IPS-20b (cell line): ENCODE data around the gene FHIT.
A peak's percentile ranks its signal among the peaks of the same experiment; 100 is the strongest.

Source experiments
- H3K27ac ChIP-seq: one replicate; pipeline ENCODE4 v1.5.1; 2013; ENCODE audit warnings: low read length
- H3K27me3 ChIP-seq: 2 replicates; pipeline ENCODE4 v1.6.1; 2013; ENCODE audit warnings: mild to moderate bottlenecking, low read length, inconsistent platforms; ENCODE audit not compliant: insufficient read depth
- H3K36me3 ChIP-seq: 2 replicates; pipeline ENCODE4 v1.6.1; 2013; ENCODE audit warnings: low read depth, mild to moderate bottlenecking, inconsistent platforms, low read length, moderate library complexity; ENCODE audit not compliant: insufficient read depth
- H3K4me1 ChIP-seq: 2 replicates; pipeline ENCODE4 v1.6.1; 2013; ENCODE audit warnings: mild to moderate bottlenecking, control low read depth, inconsistent platforms, low read length, moderate library complexity; ENCODE audit not compliant: insufficient read depth
- H3K4me3 ChIP-seq: 2 replicates; pipeline ENCODE4 v1.5.1; 2013; ENCODE audit warnings: mild to moderate bottlenecking, low read length, inconsistent platforms
- H3K9ac ChIP-seq: 2 replicates; pipeline ENCODE4 v1.6.1; 2013; ENCODE audit warnings: low read depth, mild to moderate bottlenecking, inconsistent platforms, low read length, moderate library complexity
- H3K9me3 ChIP-seq: 2 replicates; pipeline ENCODE4 v1.6.1; 2013; ENCODE audit warnings: mild to moderate bottlenecking, low read depth, low read length, inconsistent platforms; ENCODE audit not compliant: insufficient read depth

Gene FHIT

DNA sequence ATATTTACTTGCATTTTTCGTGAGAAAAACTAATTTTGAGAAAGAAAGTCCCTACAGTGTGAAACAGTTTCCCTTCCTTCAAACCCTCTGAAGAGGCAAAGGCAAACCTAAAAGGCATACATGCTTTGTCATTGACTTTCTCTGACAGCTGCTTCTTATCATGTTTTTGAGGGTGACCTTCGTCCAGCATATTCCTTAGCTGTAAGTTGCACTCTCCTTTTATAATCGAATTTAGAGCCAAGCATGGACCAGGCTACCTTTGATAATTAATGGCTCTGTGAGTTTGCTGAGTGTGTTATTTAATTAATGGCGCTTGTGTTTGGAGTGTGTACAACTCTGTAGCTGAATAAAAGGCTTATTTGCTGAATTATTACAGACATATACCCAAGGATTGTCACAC is 1517.2 kb downstream of the FHIT start:
- Histone ChIP-seq H3K27me3 (no peaks in the 10 kb centered on the region; the same call in 1 of the 2 replicates), H3K36me3 (no peaks in the 10 kb centered on the region), H3K9ac (no peak overlapping the region), H3K9me3 (no peaks in the 10 kb centered on the region), H3K4me3 (no peak overlapping the region), H3K4me1 (no peaks in the 10 kb centered on the region), H3K27ac (no peak overlapping the region)

DNA sequence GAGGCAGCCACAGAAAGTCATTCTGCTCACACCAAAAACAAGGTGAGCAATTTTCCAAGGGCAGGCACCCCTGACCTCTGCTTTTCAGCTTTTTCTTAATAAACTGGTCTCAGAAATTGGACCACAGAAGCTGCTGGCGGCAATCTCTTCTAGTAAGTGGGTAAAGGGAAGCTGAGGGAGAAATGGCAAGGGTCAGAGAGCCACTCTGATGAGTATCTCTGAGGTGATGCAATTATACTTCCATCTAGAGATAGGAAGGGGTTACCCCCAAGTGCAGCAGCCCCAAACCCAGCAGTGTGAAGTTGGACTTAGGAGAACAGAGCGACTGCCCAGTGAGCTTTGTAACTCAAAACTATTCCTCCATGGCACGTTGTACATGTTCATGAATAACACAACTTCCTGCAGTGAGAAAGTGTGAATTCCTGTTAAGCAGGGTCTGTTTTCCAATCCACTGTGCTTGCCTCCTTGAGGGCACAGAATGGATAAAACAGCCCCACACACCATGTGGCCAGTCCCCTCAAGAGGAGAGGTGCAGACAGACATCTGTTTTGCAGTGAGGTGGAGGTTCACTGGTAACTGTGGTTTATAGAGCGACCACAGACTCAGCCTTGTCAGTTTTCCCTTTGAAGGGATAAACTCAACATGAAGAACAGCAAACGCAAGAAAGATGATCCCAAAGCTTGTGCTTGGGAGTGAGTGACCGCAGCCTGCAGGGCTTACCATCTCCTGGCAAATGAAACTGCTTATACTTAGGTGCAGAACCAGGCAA is 1518.0 kb downstream of the FHIT start:
- H3K9ac ChIP-seq: no peak overlapping the region
- no peaks in the 10 kb centered on the region for H3K4me1 ChIP-seq
- no peaks in the 10 kb centered on the region for H3K9me3 ChIP-seq
- no peak overlapping the region for H3K4me3 ChIP-seq
- no peaks in the 10 kb centered on the region; the same call in 1 of the 2 replicates for H3K27me3 ChIP-seq
- no peaks in the 10 kb centered on the region for H3K36me3 ChIP-seq
- no peak overlapping the region for H3K27ac ChIP-seq

DNA sequence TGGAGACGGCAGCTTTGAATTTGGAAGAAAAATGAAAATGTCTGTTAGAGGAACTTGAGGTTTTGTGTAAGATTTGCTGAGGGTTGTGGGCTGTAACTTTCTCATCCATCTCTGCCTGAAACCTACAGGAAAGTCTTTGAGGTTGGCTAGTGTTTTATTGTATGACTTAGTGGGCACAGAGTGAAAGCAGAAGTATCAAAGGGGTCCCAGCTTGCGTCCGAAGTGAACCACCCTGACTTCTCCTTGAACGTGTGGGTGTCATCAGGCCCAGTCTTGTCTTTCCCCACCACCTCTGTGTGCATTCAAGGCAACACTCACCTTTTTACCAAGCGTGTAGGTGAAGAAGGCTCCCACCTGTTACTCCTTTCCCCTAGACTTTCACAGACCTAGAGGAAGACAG is 1519.3 kb downstream of the FHIT start:
- Histone ChIP-seq H3K27ac (no peak overlapping the region), H3K4me3 (no peak overlapping the region), H3K4me1 (no peaks in the 10 kb centered on the region), H3K9ac (no peak overlapping the region), H3K9me3 (no peaks in the 10 kb centered on the region), H3K36me3 (no peaks in the 10 kb centered on the region), H3K27me3 (no peaks in the 10 kb centered on the region; the same call in 1 of the 2 replicates)

DNA sequence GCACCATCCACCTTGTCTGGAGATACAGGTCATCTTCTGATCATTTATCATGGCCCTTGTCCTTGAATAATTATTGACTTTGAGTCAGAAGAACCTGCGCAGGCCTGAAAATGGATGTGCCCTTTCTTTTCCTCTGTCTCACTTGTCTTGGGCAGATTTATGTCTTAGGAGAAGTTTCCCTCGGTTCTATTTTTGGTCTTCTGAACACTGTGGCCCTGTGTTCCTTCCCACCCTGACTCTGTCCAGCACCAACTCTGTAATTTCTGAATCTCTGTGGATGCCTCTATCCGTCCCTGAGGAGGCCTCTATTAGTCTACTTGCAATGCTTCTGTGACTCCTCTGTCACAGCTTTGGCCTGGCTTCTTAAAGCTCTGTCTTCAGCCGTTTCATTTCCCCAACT is 1520.7 kb downstream of the FHIT start:
- no peaks in the 10 kb centered on the region for H3K4me1 ChIP-seq
- no peak overlapping the region for H3K4me3 ChIP-seq
- H3K27me3 ChIP-seq: no peaks in the 10 kb centered on the region; the same call in 1 of the 2 replicates
- H3K27ac ChIP-seq: no peak overlapping the region
- H3K36me3 ChIP-seq: no peaks in the 10 kb centered on the region
- no peak overlapping the region for H3K9ac ChIP-seq
- H3K9me3 ChIP-seq: no peaks in the 10 kb centered on the region

DNA sequence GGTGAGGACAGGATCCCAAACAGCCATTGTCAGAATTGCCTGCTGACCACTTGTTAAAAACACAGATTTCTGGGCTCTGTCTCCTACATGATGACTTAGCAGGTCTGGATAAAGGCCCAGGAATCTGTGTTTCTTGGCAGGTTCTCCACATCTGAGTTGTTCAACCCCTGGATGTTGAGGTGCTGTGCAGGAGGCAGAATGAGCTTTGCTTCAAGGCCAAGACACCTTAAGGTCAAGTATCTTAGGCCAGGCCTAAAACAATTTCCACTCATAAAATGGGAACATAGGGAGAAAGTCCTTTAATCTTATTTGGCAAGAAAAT is 1522.7 kb downstream of the FHIT start:
- Histone ChIP-seq H3K4me3 (no peak overlapping the region), H3K27ac (no peak overlapping the region), H3K4me1 (no peaks in the 10 kb centered on the region), H3K9ac (no peak overlapping the region), H3K9me3 (no peaks in the 10 kb centered on the region), H3K36me3 (no peaks in the 10 kb centered on the region), H3K27me3 (no peaks in the 10 kb centered on the region; the same call in 1 of the 2 replicates)

DNA sequence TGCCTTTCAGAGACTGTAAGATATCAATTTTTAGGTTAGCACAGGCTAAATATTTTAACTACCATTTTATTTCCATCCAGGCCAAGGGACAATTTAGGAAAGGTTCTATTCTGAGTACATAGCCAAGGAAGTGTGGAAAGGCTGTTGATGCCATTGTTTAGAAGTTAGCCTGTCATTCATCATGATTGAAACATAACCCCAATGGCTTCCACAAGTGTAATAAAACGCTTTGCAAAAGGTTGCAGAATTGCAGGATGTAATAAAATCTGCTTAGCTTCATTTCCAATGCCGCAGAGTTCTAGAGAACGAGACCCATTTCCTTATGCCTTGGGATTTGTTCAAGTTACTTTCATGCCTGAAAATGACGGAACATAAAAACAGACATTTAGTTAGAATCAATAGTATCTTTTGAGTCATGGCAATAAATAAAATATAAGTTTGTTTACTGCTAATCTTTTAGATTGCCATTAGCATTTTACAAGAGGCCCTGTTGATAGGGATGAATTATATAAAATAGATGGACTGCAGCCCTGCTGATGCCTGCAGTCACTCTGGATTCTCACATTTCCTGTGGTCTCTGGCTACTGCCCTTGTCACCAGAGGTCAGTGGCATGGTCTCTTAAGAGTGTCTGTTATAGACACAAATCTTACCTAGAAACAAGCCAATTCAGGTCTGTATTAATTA is 1523.2 kb downstream of the FHIT start:
- no peaks in the 10 kb centered on the region for H3K27me3 ChIP-seq
- no peak overlapping the region for H3K9ac ChIP-seq
- H3K4me1 ChIP-seq: no peaks in the 10 kb centered on the region

DNA sequence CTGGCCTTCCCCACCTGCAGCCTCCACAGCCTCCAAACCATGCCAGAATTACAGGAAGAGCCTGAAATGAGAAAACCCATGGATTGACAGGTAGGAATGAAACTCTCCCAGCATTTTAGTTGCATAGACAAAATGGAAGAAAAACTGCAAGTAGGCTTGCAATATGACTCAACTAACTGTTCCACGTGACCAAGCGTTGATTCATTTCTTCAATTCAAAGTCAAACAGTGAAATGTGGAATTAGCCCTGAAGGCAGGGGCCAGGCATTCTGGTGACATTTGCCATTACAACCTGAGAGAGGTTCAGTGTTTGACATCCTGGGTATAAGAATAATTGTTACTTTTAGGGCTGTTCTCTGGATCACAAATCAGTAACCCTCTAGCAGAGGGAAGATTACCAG is 1525.0 kb downstream of the FHIT start:
- H3K4me3 ChIP-seq: no peak overlapping the region
- H3K4me1 ChIP-seq: no peaks in the 10 kb centered on the region
- H3K27ac ChIP-seq: no peak overlapping the region
- no peak overlapping the region for H3K9ac ChIP-seq
- no peaks in the 10 kb centered on the region for H3K27me3 ChIP-seq
- H3K36me3 ChIP-seq: no peaks in the 10 kb centered on the region
- H3K9me3 ChIP-seq: no peaks in the 10 kb centered on the region

More for the DNA sequence above, 1523.2 kb downstream of the FHIT start:
- H3K9me3 ChIP-seq: no peaks in the 10 kb centered on the region
- H3K36me3 ChIP-seq: no peaks in the 10 kb centered on the region
- no peak overlapping the region for H3K27ac ChIP-seq
- H3K4me3 ChIP-seq: no peak overlapping the region

DNA sequence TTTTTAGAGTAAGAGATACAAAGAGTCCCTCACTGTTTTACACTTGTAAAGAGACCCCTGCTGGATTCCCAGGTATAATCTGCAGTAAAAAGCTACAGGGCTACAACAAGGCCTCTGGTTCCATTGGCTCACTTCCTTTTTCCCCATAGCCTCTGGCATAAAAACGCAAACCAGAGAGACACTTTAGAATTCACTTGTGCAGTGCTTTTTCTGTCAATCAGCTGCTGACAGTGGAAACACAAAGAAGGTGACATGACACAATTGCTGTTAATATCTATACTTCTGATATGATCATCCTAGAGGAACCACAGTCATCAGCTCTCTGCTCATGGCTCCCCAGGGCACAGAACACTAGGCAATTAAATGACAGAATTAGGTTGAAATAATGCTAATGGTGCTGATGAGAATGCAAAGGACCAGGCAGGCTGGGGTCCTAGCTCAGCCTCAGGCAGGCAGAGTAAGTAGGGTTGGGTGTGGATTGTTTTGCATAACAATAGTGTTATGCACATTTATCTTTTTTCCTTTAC is 1533.5 kb downstream of the FHIT start:
- H3K36me3 ChIP-seq: no peaks in the 10 kb centered on the region
- H3K27me3 ChIP-seq: no peaks in the 10 kb centered on the region
- peaks cover 30% of the 10 kb centered on the region; the same call in 1 of the 2 replicates for H3K4me1 ChIP-seq
- peak overlapping the region; percentile 32; the same call in 1 of the 2 replicates for H3K4me3 ChIP-seq
- H3K9me3 ChIP-seq: no peaks in the 10 kb centered on the region; the same call in 1 of the 2 replicates
- no peak overlapping the region for H3K9ac ChIP-seq
- no peak overlapping the region for H3K27ac ChIP-seq

DNA sequence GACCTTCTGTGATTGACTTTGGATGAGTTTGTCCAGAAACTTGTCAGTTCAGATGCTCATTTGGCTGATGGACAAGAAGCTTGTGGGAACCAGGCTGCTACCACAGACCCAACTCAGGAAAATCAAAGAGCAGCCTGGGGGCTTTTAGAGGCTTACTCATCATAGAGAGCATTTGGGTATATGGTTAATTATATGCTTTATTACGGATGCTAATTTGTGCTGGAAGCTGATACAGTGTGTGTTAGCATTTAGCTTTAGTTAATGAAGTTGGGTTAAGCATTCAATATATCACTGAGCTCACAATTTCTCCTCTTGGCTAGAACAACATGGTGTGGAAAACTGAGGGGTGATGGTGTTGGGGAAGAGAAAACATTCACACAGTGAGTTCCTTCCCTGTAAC is 1537.2 kb downstream of the FHIT start:
- Histone ChIP-seq H3K9me3 (no peaks in the 10 kb centered on the region; the same call in 1 of the 2 replicates), H3K27ac (no peak overlapping the region), H3K4me1 (peaks cover 19% of the 10 kb centered on the region; the same call in 1 of the 2 replicates), H3K4me3 (no peak overlapping the region), H3K9ac (no peak overlapping the region), H3K36me3 (no peaks in the 10 kb centered on the region), H3K27me3 (no peaks in the 10 kb centered on the region)

DNA sequence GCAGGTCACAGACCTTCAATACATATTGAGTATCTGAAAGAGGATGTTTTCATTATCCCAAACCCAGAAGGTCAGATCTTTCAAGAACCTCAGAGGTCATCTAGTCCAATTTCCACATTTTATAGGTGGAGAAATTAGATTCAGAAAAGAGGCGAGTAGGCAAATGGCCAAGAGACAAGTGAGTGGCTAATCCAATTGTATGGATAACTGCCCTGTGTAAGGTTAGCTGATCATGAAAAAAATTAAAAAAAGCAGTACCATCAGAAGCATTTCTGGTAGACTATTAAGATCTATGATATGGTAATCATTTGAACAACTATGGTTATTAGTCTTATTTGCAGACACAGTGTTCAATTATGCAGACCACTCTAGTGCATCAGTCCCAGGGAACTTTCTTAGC is 1540.7 kb downstream of the FHIT start:
- no peak overlapping the region for H3K9ac ChIP-seq
- no peak overlapping the region for H3K4me3 ChIP-seq
- no peaks in the 10 kb centered on the region for H3K27me3 ChIP-seq
- no peaks in the 10 kb centered on the region for H3K4me1 ChIP-seq
- no peaks in the 10 kb centered on the region; the same call in 1 of the 2 replicates for H3K9me3 ChIP-seq
- H3K36me3 ChIP-seq: no peaks in the 10 kb centered on the region
- no peak overlapping the region for H3K27ac ChIP-seq

DNA sequence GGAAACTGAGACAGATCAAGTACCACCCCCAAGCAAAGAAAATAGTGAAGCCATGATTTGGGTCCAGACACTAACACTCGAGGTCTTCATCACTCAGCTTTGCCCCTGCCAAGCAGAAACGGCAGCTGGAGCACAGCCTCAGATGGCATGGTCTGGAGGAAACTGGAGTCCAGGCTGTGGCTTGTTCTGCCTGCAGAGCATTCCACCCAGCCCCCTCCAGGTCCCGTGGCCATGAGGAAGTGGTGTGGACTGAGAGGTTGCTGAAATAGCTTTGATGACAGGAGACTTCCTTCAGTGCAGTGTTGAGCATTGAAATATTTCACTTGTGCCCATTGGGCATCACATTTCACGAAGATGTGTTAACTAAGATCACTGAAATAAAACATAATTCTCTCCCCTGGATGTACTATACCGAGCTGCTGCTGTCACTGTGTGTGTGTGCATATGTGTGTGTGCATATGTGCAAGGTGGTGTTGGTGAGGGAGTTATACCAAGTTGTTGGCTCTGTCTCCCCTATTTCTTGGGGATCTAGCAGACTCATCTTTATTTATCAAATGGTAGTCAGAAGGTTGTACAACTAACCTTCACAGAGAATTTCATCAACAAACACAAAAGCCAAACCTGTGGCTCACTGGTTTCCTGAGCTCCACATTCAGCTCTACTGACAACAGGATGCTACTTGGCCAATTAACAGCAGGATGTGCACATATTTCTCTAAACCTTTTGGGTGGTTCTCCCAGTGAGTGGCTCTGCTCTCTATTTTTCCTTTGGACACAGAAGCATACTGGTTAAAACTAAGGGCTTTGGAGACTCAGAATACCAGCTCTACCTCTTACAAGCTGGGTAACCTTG is 1541.3 kb downstream of the FHIT start:
- H3K36me3 ChIP-seq: no peaks in the 10 kb centered on the region
- no peak overlapping the region for H3K4me3 ChIP-seq
- H3K9ac ChIP-seq: no peak overlapping the region
- no peaks in the 10 kb centered on the region for H3K27me3 ChIP-seq
- H3K9me3 ChIP-seq: no peaks in the 10 kb centered on the region; the same call in 1 of the 2 replicates
- H3K27ac ChIP-seq: no peak overlapping the region
- H3K4me1 ChIP-seq: no peaks in the 10 kb centered on the region
